Measurements from ENCODE around the gene MOSPD2.

The MOSPD2 gene

DNA sequence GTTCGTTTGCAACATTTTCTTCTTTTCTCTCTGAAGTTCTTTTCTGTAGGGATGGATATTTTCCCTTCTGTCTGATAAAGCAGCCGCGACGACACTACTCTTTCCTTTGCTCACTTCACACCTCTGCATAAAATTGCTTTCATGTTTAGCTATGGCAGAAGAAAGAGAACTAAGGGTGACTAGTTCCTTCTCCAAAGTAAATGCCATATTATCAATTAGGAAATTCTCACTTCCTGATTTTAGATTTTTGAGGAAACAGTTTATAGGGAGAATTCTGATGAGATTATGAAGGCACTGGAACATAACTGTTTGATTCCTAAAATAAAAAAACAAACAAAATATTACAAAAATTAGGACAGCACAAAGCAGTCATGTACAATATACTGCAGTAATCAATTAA is 29.6 kb upstream of the MOSPD2 start:
- H4K20me1 ChIP-seq (ENCODE audit: insufficient read depth, low read length), result no peaks in the 10 kb centered on the region
- no peak overlapping the region for H3K9ac ChIP-seq (ENCODE audit: low read length)
- H3K27me3 ChIP-seq (replicated peaks; ENCODE audit: insufficient read depth, low read length), result no peaks in the 10 kb centered on the region
- no peak overlapping the region for H3K4me2 ChIP-seq (ENCODE audit: low read depth, low read length)
- H3K36me3 ChIP-seq (replicated peaks; ENCODE audit: insufficient read depth, low read length), result no peaks in the 10 kb centered on the region
- H3K9me3 ChIP-seq (replicated peaks; ENCODE audit: insufficient read depth, low read length), result no peaks in the 10 kb centered on the region
- H2AFZ ChIP-seq (ENCODE audit: low read length), result no peak overlapping the region
- no peaks in the 10 kb centered on the region for H3K79me2 ChIP-seq (ENCODE audit: low read length)
- no peaks in the 10 kb centered on the region for H3K4me1 ChIP-seq (ENCODE audit: low read length)
- H3K27ac ChIP-seq (ENCODE audit: low read length), result no peak overlapping the region
- no peaks in the 10 kb centered on the region for H3K9me2 ChIP-seq (replicated peaks; ENCODE audit: insufficient read depth, low read length)
- TF ChIP-seq EZH2 (optimal IDR thresholded peaks at IDR 0.05; ENCODE audit: low read depth, low read length) (no peak), EZH2phosphoT487 (IDR thresholded peaks at IDR 0.05; ENCODE audit: low read length) (no peak)
- TF ChIP-seq, protein P1, sequence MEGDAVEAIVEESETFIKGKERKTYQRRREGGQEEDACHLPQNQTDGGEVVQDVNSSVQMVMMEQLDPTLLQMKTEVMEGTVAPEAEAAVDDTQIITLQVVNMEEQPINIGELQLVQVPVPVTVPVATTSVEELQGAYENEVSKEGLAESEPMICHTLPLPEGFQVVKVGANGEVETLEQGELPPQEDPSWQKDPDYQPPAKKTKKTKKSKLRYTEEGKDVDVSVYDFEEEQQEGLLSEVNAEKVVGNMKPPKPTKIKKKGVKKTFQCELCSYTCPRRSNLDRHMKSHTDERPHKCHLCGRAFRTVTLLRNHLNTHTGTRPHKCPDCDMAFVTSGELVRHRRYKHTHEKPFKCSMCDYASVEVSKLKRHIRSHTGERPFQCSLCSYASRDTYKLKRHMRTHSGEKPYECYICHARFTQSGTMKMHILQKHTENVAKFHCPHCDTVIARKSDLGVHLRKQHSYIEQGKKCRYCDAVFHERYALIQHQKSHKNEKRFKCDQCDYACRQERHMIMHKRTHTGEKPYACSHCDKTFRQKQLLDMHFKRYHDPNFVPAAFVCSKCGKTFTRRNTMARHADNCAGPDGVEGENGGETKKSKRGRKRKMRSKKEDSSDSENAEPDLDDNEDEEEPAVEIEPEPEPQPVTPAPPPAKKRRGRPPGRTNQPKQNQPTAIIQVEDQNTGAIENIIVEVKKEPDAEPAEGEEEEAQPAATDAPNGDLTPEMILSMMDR (IDR thresholded peaks at IDR 0.05; ENCODE audit: low read length), result no peak
- no peak for DNase-seq
- H3F3A ChIP-seq (ENCODE audit: insufficient read depth, low read length), result no peaks in the 10 kb centered on the region
- no peak overlapping the region for H3K4me3 ChIP-seq (ENCODE audit: low read length)

DNA sequence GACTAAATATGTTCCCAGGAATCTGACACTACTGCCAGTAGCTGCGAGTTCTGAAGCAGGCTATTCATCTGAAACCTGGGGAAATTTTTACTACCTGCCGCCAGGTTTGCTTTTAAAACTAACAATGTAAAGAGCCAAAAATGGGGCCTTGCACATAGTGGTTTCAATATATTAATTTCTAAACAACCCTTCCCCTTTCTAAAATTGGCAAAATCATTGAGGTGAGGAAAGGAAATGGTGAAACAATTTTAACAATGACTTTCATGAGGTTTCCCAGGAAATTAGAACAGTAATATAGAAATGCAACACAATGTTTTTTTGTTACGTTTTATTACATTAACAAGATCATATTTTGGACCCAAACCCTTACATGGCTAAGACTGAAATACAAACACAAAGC is 21.7 kb upstream of the MOSPD2 start:
- no peaks in the 10 kb centered on the region for H3K79me2 ChIP-seq (ENCODE audit: low read length)
- H3F3A ChIP-seq (ENCODE audit: insufficient read depth, low read length), result no peaks in the 10 kb centered on the region
- H3K27ac ChIP-seq (ENCODE audit: low read length), result no peak overlapping the region
- no peaks in the 10 kb centered on the region for H3K4me1 ChIP-seq (ENCODE audit: low read length)
- H3K9ac ChIP-seq (ENCODE audit: low read length), result no peak overlapping the region
- no peaks in the 10 kb centered on the region for H3K36me3 ChIP-seq (replicated peaks; ENCODE audit: insufficient read depth, low read length)
- no peak for TF ChIP-seq EZH2 (optimal IDR thresholded peaks at IDR 0.05; ENCODE audit: low read depth, low read length)
- TF ChIP-seq, protein P1 (IDR thresholded peaks at IDR 0.05; ENCODE audit: low read length), result no peak
- no peak for TF ChIP-seq EZH2phosphoT487 (IDR thresholded peaks at IDR 0.05; ENCODE audit: low read length)
- no peaks in the 10 kb centered on the region for H3K9me2 ChIP-seq (replicated peaks; ENCODE audit: insufficient read depth, low read length)
- no peaks in the 10 kb centered on the region for H3K9me3 ChIP-seq (replicated peaks; ENCODE audit: insufficient read depth, low read length)
- H3K4me2 ChIP-seq (ENCODE audit: low read depth, low read length), result no peak overlapping the region
- H2AFZ ChIP-seq (ENCODE audit: low read length), result no peak overlapping the region
- DNase-seq, result no peak
- no peaks in the 10 kb centered on the region for H3K27me3 ChIP-seq (replicated peaks; ENCODE audit: insufficient read depth, low read length)
- no peak overlapping the region for H3K4me3 ChIP-seq (ENCODE audit: low read length)
- H4K20me1 ChIP-seq (ENCODE audit: insufficient read depth, low read length), result no peaks in the 10 kb centered on the region

- Histone ChIP-seq H3K27ac (ENCODE audit: low read length) (no peak overlapping the region), H4K20me1 (ENCODE audit: insufficient read depth, low read length) (no peaks in the 10 kb centered on the region), H3F3A (ENCODE audit: insufficient read depth, low read length) (no peaks in the 10 kb centered on the region), H3K9ac (ENCODE audit: low read length) (no peak overlapping the region), H2AFZ (ENCODE audit: low read length) (no peak overlapping the region), H3K9me3 (replicated peaks; ENCODE audit: insufficient read depth, low read length) (no peaks in the 10 kb centered on the region), H3K79me2 (ENCODE audit: low read length) (peaks cover 25% of the 10 kb centered on the region), H3K9me2 (replicated peaks; ENCODE audit: insufficient read depth, low read length) (no peaks in the 10 kb centered on the region), H3K27me3 (replicated peaks; ENCODE audit: insufficient read depth, low read length) (no peaks in the 10 kb centered on the region), H3K4me1 (ENCODE audit: low read length) (no peaks in the 10 kb centered on the region), H3K36me3 (replicated peaks; ENCODE audit: insufficient read depth, low read length) (no peaks in the 10 kb centered on the region), H3K4me2 (ENCODE audit: low read depth, low read length) (no peak overlapping the region), H3K4me3 (ENCODE audit: low read length) (no peak overlapping the region)
- no peak for DNase-seq
- TF ChIP-seq EZH2phosphoT487 (IDR thresholded peaks at IDR 0.05; ENCODE audit: low read length) (no peak), EZH2 (optimal IDR thresholded peaks at IDR 0.05; ENCODE audit: low read depth, low read length) (no peak)
- TF ChIP-seq, protein P1 (IDR thresholded peaks at IDR 0.05; ENCODE audit: low read length), result no peak
These were observed 8.6 kb upstream of the MOSPD2 start for GRCh38 chrX:14864631-14865030.

Measured in MM.1S (cell line).